B cell (primary cell): Measurements from ENCODE around the gene WFDC11. TPM values are rescaled to one million over a fixed set of nuclear protein-coding genes. Genes with fewer than 3 reads are reported as not detected.
A peak's percentile ranks its signal among the peaks of the same experiment; 100 is the strongest.
"Not testable (repeated sequence)": the region's sequence is repeated elsewhere in the genome, so short reads cannot be mapped to it uniquely, and the experiment has no call there.

Experiments
- ATAC-seq: fragments of 200-7000 bp; cut with Tn5 transposase; one replicate; pipeline ENCODE4 v1.10.0; 2021; ENCODE audit warnings: low read depth, mild to moderate bottlenecking, moderate number of reproducible peaks, moderate library complexity
- CTCF ChIA-PET: fragments of 350-600 bp; sonication (Branson Sonifier 250); formaldehyde crosslinking; loops from one replicate; lab custom pipeline; 2021; ENCODE audit warnings: antibody characterized with exemption, inconsistent platforms; lab: Charles Lee
- POLR2A ChIA-PET: fragments of 350-600 bp; sonication (Branson Sonifier 250); formaldehyde crosslinking; loops from one replicate; lab custom pipeline; 2021; ENCODE audit warnings: antibody characterized with exemption; lab: Charles Lee
- DNase-seq: peaks from one replicate; pipeline ENCODE4 v3.0.0; 2013
- H2AFZ ChIP-seq: 2 replicates; pipeline ENCODE4 v1.6.1; 2012; ENCODE audit warnings: mild to moderate bottlenecking, low read depth, low read length; ENCODE audit not compliant: insufficient read depth, poor library complexity, severe bottlenecking
- H3K27ac ChIP-seq, 2 donors: 1 replicate in 1 of 2; 2 replicates in 1 of 2; pipeline ENCODE4 v1.5.1; 2012 to 2013; ENCODE audit warnings: low read length in 2 of 2, mild to moderate bottlenecking in 2 of 2, moderate library complexity in 1 of 2
- H3K27me3 ChIP-seq, 4 experiments: fragments of 200-600 bp in 1 of 4; sonication (generic) in 1 of 4; replicated peaks in 1 of 4; 1 replicate in 2 of 4; 2 replicates in 2 of 4; pipeline versions ENCODE4 v1.6.1 to v1.7.0; 2013 to 2016; ENCODE audit warnings: low read length in 3 of 4, mild to moderate bottlenecking in 2 of 4, mixed read lengths in 1 of 4, moderate library complexity in 1 of 4; ENCODE audit not compliant: insufficient read depth in 4 of 4, control insufficient read depth in 3 of 4; ENCODE audit errors: control extremely low read depth in 1 of 4
- H3K36me3 ChIP-seq, 2 experiments: replicated peaks in 1 of 2; 1 replicate in 1 of 2; 2 replicates in 1 of 2; pipeline versions ENCODE4 v1.6.1 to v1.7.1; 2013; ENCODE audit warnings: low read length in 1 of 2; ENCODE audit not compliant: insufficient read depth in 2 of 2, control insufficient read depth in 1 of 2; ENCODE audit errors: control extremely low read depth in 1 of 2, extremely low read depth in 1 of 2
- H3K4me1 ChIP-seq, 2 donors: fragments of 200-600 bp in 1 of 2; sonication (generic) in 1 of 2; 1 replicate in 1 of 2; 2 replicates in 1 of 2; pipeline versions ENCODE4 v1.5.1 to v1.6.1; 2013 to 2017; ENCODE audit warnings: low read length in 2 of 2; ENCODE audit not compliant: control insufficient read depth in 2 of 2, insufficient read depth in 2 of 2
- H3K4me2 ChIP-seq: replicated peaks from 2 replicates; pipeline ENCODE3; 2012; ENCODE audit warnings: mild to moderate bottlenecking, low read depth, low read length; ENCODE audit not compliant: poor library complexity, severe bottlenecking
- H3K4me3 ChIP-seq, 5 experiments: fragments of 200-600 bp in 1 of 5; sonication (generic) in 1 of 5; 1 replicate in 3 of 5; 2 replicates in 2 of 5; pipeline versions ENCODE4 v1.5.1 to v1.7.0; 2011 to 2016; ENCODE audit warnings: low read length in 4 of 5, mild to moderate bottlenecking in 4 of 5, low read depth in 2 of 5, control low read depth in 1 of 5, moderate library complexity in 1 of 5; ENCODE audit not compliant: insufficient read depth in 1 of 5; ENCODE audit errors: control extremely low read depth in 1 of 5, extremely low read depth in 1 of 5
- H3K79me2 ChIP-seq: fragments of 200-600 bp; sonication (generic); one replicate; pipeline ENCODE4 v1.6.0; 2016; ENCODE audit warnings: low read length; ENCODE audit not compliant: control insufficient read depth, insufficient read depth
- H3K9ac ChIP-seq: fragments of 200-600 bp; sonication (generic); 2 replicates; pipeline ENCODE4 v1.6.1; 2017; ENCODE audit warnings: mild to moderate bottlenecking, low read length, moderate library complexity
- H3K9me3 ChIP-seq, 3 donors: one replicate each; pipeline versions ENCODE4 v1.6.1 to v1.7.1; 2013; ENCODE audit warnings: low read length in 2 of 3; ENCODE audit not compliant: control insufficient read depth in 2 of 3, insufficient read depth in 1 of 3; ENCODE audit errors: control extremely low read depth in 1 of 3
- H4K20me1 ChIP-seq: 2 replicates; pipeline ENCODE4 v1.6.0; 2012; ENCODE audit warnings: mild to moderate bottlenecking, low read length; ENCODE audit not compliant: insufficient read depth, control insufficient read depth, poor library complexity, severe bottlenecking
- H3K27ac Mint-ChIP-seq: one replicate; pipeline ENCODE4 v1.8.0; 2021; ENCODE audit warnings: mixed read lengths
- H3K27me3 Mint-ChIP-seq: one replicate; pipeline ENCODE4 v1.8.0; 2021; ENCODE audit warnings: mixed read lengths
- H3K4me1 Mint-ChIP-seq: one replicate; pipeline ENCODE4 v1.8.0; 2021; ENCODE audit warnings: mixed read lengths
- H3K4me3 Mint-ChIP-seq: one replicate; pipeline ENCODE4 v1.8.0; 2021; ENCODE audit warnings: mixed read lengths
- H3K9me3 Mint-ChIP-seq: one replicate; pipeline ENCODE4 v1.8.0; 2022; ENCODE audit warnings: mixed read lengths; ENCODE audit not compliant: insufficient read depth
- CTCF ChIP-seq: fragments of 200-600 bp; IDR thresholded peaks from one replicate; pipeline ENCODE4 v1.8.0; 2022; ENCODE audit warnings: antibody characterized with exemption, mild to moderate bottlenecking
- EZH2 ChIP-seq: IDR thresholded peaks from 2 replicates; pipeline ENCODE4 v1.6.1; 2012; ENCODE audit warnings: borderline replicate concordance, low read depth, mild to moderate bottlenecking, moderate library complexity, low read length; ENCODE audit not compliant: insufficient read depth, poor library complexity, severe bottlenecking
- WGBS: methylation state at CpG from one replicate; pipeline ENCODE4 v1.1.5; 2013; ENCODE audit warnings: missing lambda C conversion rate; ENCODE audit not compliant: insufficient coverage; 5-methylcytosine and 5-hydroxymethylcytosine counted together
- intact Hi-C: fragments of 100-400 bp; cut with micrococcal nuclease; formaldehyde crosslinking; loops from one replicate; pipeline ENCODE4 v1.10.0; 2022
- polyA minus RNA-seq: library from RNA; depleted of rRNA, polyadenylated mRNA; stranded (reverse); fragments of >200 nt; gene quantifications from 2 replicates; pipeline ENCODE4 v1.2.3, GENCODE V29; 2012
- polyA plus RNA-seq: library from polyadenylated mRNA; depleted of rRNA; stranded (reverse); fragments of >200 nt; gene quantifications from 2 replicates; pipeline ENCODE4 v1.2.3, GENCODE V29; 2012
- total RNA-seq, 2 donors: library from RNA; stranded (reverse); fragments of 120-200 nt in 1 of 2; gene quantifications; 1 replicate in 1 of 2; 2 replicates in 1 of 2; pipeline versions ENCODE4 v1.2.3 to v1.2.4, GENCODE V29; 2013 to 2022

The WFDC11 gene
- total RNA-seq (not detected in 2 replicates), polyA plus RNA-seq (not detected in 2 replicates), polyA minus RNA-seq (not detected in 2 replicates)
- not detected for total RNA-seq (2013)

GRCh38 chr20:45670139-45670538 is at the start of gene WFDC11:
Gene WFDC11 (minus strand): TSS chr20:45670239. CDS start chr20:45650600, 19,639 bp downstream.
- peaks cover 33% of the 10 kb centered on the region for H3K27me3 Mint-ChIP-seq
- no peak for ATAC-seq

GRCh38 chr20:45716141-45716688 is 46.2 kb upstream of the WFDC11 start:
- Mint-ChIP-seq H3K4me3 (peak overlapping the region; percentile 59), H3K4me1 (peaks cover 34% of the 10 kb centered on the region), H3K27ac (peak overlapping the region; percentile 62)
- H3K9me3 ChIP-seq: peaks cover 0 to 12% (median 0%) of the 10 kb centered on the region in 3 donors
- H3K9ac ChIP-seq, intact Hi-C loops, POLR2A ChIA-PET, H3K9me3 Mint-ChIP-seq, H3K79me2 ChIP-seq, H3K36me3 ChIP-seq, H4K20me1 ChIP-seq, CTCF ChIA-PET, DNase-seq, H3K27me3 ChIP-seq, H3K27me3 Mint-ChIP-seq, ATAC-seq: not testable (repeated sequence)
- peak overlapping the region in 1 of 5 experiments; percentile 33 for H3K4me3 ChIP-seq
- H3K4me1 ChIP-seq: peaks cover 28 to 31% of the 10 kb centered on the region in 2 donors
- peak overlapping the region; percentile 33 for H3K4me2 ChIP-seq
- peak overlapping the region; percentile 6 for H2AFZ ChIP-seq
- H3K27ac ChIP-seq: peak overlapping the region in 1 of 2 donors; percentile 61

More at GRCh38 chr20:45670139-45670538, at the start of gene WFDC11:
- intact Hi-C loops: no loop called here
- H3K4me3 ChIP-seq: no peak within 1 kb of the TSS
- Mint-ChIP-seq H3K4me1 (no peaks in the 10 kb centered on the region), H3K27ac (no peak within 1 kb of the TSS), H3K9me3 (no peaks in the 10 kb centered on the region), H3K4me3 (no peak within 1 kb of the TSS)
- POLR2A ChIA-PET: no interaction called here
- no peaks in the 10 kb centered on the region for H3K36me3 ChIP-seq
- H2AFZ ChIP-seq: no peak within 1 kb of the TSS
- no peaks in the 10 kb centered on the region for H3K9me3 ChIP-seq
- CTCF ChIA-PET: no interaction called here
- peaks cover 0 to 3% (median 0%) of the 10 kb centered on the region in 4 experiments for H3K27me3 ChIP-seq
- TF ChIP-seq EZH2: no peak
- no peak for TF ChIP-seq CTCF
- no peak within 1 kb of the TSS for H3K4me2 ChIP-seq
- H4K20me1 ChIP-seq: no peaks in the 10 kb centered on the region
- WGBS: no CpG with 5 or more reads among the region's 1 CpG
- no peaks in the 10 kb centered on the region for H3K79me2 ChIP-seq
- no peaks in the 10 kb centered on the region for H3K4me1 ChIP-seq
- H3K9ac ChIP-seq: no peak within 1 kb of the TSS
- H3K27ac ChIP-seq: no peak within 1 kb of the TSS
- no peak for DNase-seq
